Heart left ventricle (tissue), 16 donors: Measurements from ENCODE around the gene ADAMTS12. TPM values are rescaled to one million over a fixed set of nuclear protein-coding genes. Genes with fewer than 3 reads are reported as not detected.

ENCODE experiments used
- ATAC-seq, 4 donors: fragments of 200-7000 bp; cut with Tn5 transposase; one replicate each; pipeline ENCODE4 v1.9.1; 2020 to 2022; ENCODE audit warnings: moderate library complexity in 4 of 4, mild to moderate bottlenecking in 3 of 4, moderate number of reproducible peaks in 1 of 4
- DNase-seq, 5 donors: peaks; one replicate each; pipeline ENCODE4 v3.0.0-alpha.2; 2020
- H3K27ac ChIP-seq, 12 donors: fragments of 200-600 bp; sonication (generic) in 4 of 12; one replicate each; pipeline versions ENCODE4 v1.5.0 to v1.8.0; 2016 to 2022; ENCODE audit warnings: mild to moderate bottlenecking in 2 of 12
- H3K27me3 ChIP-seq, 9 donors: fragments of 200-600 bp; sonication (generic) in 2 of 9; one replicate each; pipeline versions ENCODE4 v1.5.1 to v1.8.0; 2016 to 2022; ENCODE audit warnings: mild to moderate bottlenecking in 3 of 9
- H3K36me3 ChIP-seq, 9 donors: fragments of 200-600 bp; sonication (generic) in 2 of 9; one replicate each; pipeline versions ENCODE4 v1.5.0 to v1.8.0; 2018 to 2022; ENCODE audit warnings: mild to moderate bottlenecking in 2 of 9
- H3K4me1 ChIP-seq, 12 donors: fragments of 200-600 bp; sonication (generic) in 4 of 12; one replicate each; pipeline versions ENCODE4 v1.5.0 to v1.8.0; 2016 to 2022; ENCODE audit warnings: mild to moderate bottlenecking in 3 of 12
- H3K4me3 ChIP-seq, 12 donors: fragments of 200-600 bp; sonication (generic) in 4 of 12; one replicate each; pipeline versions ENCODE4 v1.5.0 to v1.8.0; 2017 to 2022; ENCODE audit warnings: mild to moderate bottlenecking in 9 of 12, moderate library complexity in 4 of 12
- H3K9me3 ChIP-seq, 12 donors: fragments of 200-600 bp; sonication (generic) in 4 of 12; one replicate each; pipeline versions ENCODE4 v1.5.0 to v1.8.0; 2016 to 2022; ENCODE audit warnings: mild to moderate bottlenecking in 1 of 12
- POLR2A ChIP-seq, 2 donors: fragments of 450-650 bp; IDR thresholded peaks; one replicate each; pipeline ENCODE4 v1.6.1; 2017; ENCODE audit warnings: antibody characterized with exemption in 2 of 2, mild to moderate bottlenecking in 2 of 2, moderate library complexity in 2 of 2
- WGBS, 4 donors: extraction: QIAGEN DNeasy Blood & Tissue Kit in 2 of 4; methylation state at CpG; one replicate each; pipeline versions ENCODE4 v1.1.5 to v1.1.7; 2013 to 2018; 5-methylcytosine and 5-hydroxymethylcytosine counted together
- intact Hi-C, 10 donors: fragments of 100-400 bp; cut with DNase I; formaldehyde crosslinking; loops; one replicate each; pipeline versions ENCODE4 v1.11.1 to v1.14.2; 2022
- polyA plus RNA-seq, 2 donors: library from polyadenylated mRNA; stranded (reverse); fragments of 200-250 nt; gene quantifications; one replicate each; pipeline ENCODE4 v1.2.3, GENCODE V29; 2013
- total RNA-seq, 9 donors: library from RNA; depleted of rRNA in 2 of 9; stranded (reverse); fragments of >200 nt in 2 of 9; fragmentation: NEBNext Ultra II Directional in 3 of 9; extraction: Animal tissue kit (Norgen Biotek cat#: 25700) in 3 of 9; gene quantifications; one replicate each; pipeline versions ENCODE4 v1.1.0 to v1.2.4, GENCODE V29; 2016 to 2023
- TF ChIP-seq, protein P1 (sequence below), 12 donors: fragments of 200-600 bp; sonication (generic) in 4 of 12; IDR thresholded peaks; one replicate each; pipeline versions ENCODE4 v1.5.0 to v1.8.0; 2018 to 2022; ENCODE audit warnings: antibody characterized with exemption in 12 of 12, mild to moderate bottlenecking in 5 of 12
- donor health status: ischemic (EF 13 %, LVEDD 7.1; RV severe dilation, severe dysfunction).
- donor health status: healthy with polysubstance abuse.
- donor health status: DM: no; HTN: yes; CAD: no.
- donor health status: DM: no; HTN: no; CAD: no.
- donor health status: ischemic (EF 25% LVEDD 6.9; RV normal size, moderate dysfunction).
- donor health status: ischemic (EF 25% LVEDD 5.7; RV mildly dilated, moderate dysfunction).
- donor health status: healthy.
- donor health status: DM: yes; HTN: yes; CAD: no.
- donor health status: ischemic (EF 35%, LVEDD 5.7; RV mildly dilated, moderate dysfunction).
- donor health status: nonischemic (EF 11% LVEDD 7.7; RV severe dilation, severe dysfunction).
- donor health status: DM: yes; HTN: yes; CAD: no.
- donor health status: PGD.
- donor health status: ischemic (EF 29% LVEDD 5.4; RV normal size, mild dysfunction).
- donor health status: nonischemic (EF 23%, LVEDD 6.1; RV moderate dilation, normal function).

ADAMTS12 gene
- total and polyA plus RNA-seq, 11 donors: 0.72 to 4.7 (median 1.7) TPM

DNA sequence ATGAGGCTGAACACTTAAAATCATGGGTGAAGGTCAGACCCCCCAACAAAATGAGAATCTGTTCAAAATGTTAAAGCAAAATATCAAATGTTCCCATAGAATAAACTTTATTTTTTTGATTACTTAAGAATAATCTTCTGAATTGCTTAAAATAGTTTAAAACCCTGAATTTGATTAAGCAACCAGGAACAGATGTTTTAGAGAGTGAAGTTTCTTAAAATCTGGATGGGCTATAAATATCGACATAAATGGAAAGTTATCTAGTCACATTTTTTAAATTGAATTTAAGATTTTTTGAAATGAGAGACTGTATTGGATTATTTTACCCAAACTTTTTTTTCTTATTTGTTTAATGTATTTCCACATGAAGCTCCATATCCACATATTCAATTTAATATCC is 98.5 kb downstream of the ADAMTS12 start:
- Histone ChIP-seq H3K9me3 (no peaks in the 10 kb centered on the region), H3K4me3 (no peak overlapping the region)
- TF ChIP-seq, protein P1, sequence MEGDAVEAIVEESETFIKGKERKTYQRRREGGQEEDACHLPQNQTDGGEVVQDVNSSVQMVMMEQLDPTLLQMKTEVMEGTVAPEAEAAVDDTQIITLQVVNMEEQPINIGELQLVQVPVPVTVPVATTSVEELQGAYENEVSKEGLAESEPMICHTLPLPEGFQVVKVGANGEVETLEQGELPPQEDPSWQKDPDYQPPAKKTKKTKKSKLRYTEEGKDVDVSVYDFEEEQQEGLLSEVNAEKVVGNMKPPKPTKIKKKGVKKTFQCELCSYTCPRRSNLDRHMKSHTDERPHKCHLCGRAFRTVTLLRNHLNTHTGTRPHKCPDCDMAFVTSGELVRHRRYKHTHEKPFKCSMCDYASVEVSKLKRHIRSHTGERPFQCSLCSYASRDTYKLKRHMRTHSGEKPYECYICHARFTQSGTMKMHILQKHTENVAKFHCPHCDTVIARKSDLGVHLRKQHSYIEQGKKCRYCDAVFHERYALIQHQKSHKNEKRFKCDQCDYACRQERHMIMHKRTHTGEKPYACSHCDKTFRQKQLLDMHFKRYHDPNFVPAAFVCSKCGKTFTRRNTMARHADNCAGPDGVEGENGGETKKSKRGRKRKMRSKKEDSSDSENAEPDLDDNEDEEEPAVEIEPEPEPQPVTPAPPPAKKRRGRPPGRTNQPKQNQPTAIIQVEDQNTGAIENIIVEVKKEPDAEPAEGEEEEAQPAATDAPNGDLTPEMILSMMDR (IDR thresholded peaks at IDR 0.05): no peak
- TF ChIP-seq POLR2A (IDR thresholded peaks at IDR 0.05): no peak

DNA sequence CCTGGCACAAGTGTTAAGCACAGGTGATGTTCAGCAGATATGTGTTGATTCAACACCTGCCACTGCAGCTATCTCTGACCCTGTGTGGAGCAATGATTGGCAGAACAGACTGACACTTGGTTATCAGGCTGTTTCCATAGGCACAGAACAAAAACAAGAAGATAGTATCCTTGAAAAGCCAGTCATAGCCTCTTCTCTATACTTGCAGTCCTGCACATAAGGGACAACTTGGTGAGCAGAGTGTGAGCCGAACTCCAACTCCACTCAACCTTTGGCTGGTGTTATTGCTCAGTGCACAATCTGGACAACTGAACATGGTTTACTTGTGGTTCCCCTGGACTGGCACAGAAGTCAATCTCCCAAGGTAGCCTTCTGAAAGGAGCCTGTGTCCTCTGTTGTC is 99.2 kb downstream of the ADAMTS12 start:
- ATAC-seq (no peak), DNase-seq (no peak)
- peak overlapping the region in 5 of 12 donors; percentile 0 to 50 (median 38) for H3K27ac ChIP-seq
- no peaks in the 10 kb centered on the region for H3K9me3 ChIP-seq
- H3K36me3 ChIP-seq: no peaks in the 10 kb centered on the region
- no peaks in the 10 kb centered on the region for H3K27me3 ChIP-seq
- TF ChIP-seq POLR2A (IDR thresholded peaks at IDR 0.05): no peak
- TF ChIP-seq, protein P1 (IDR thresholded peaks at IDR 0.05): no peak
- H3K4me3 ChIP-seq: no peak overlapping the region
- WGBS, 4 donors: 81 to 100% (median 86%) methylated on average over 1 of the region's 1 CpG
- peaks cover 0 to 14% (median 0%) of the 10 kb centered on the region in 12 donors for H3K4me1 ChIP-seq
- intact Hi-C loops: no loop called here

More for the DNA sequence above, 98.5 kb downstream of the ADAMTS12 start:
- no peaks in the 10 kb centered on the region for H3K36me3 ChIP-seq
- WGBS, 4 donors: 70 to 80% (median 77%) methylated on average over 1 of the region's 1 CpG
- peaks cover 0 to 14% (median 0%) of the 10 kb centered on the region in 12 donors for H3K4me1 ChIP-seq
- DNase-seq: no peak
- peak overlapping the region in 6 of 12 donors; percentile 9 to 50 (median 39) for H3K27ac ChIP-seq
- intact Hi-C loops: no loop called here
- no peaks in the 10 kb centered on the region for H3K27me3 ChIP-seq
- ATAC-seq: no peak

DNA sequence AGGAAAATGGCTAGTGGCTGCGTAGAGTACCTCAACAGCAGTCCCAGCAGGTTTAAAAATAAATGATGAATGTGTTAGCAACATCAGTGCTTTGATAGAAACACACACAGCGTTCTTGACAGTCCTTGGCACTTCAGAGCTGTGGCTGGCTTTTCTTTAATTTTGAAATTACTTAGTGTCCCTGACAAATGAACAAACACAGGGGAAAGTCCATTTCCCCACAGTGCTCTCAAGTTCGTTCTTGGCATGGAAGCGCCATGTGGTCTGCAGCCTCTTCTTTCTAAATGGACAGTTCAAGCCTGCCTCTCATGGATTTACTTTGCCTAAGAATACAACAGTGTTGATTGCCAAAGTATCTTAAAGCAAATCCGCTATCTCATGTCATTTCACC is 102.2 kb downstream of the ADAMTS12 start:
- WGBS, 4 donors: 67 to 93% (median 87%) methylated on average over 5 of the region's 5 CpGs
- DNase-seq: no peak
- H3K9me3 ChIP-seq: peaks cover 0 to 17% (median 5%) of the 10 kb centered on the region in 12 donors
- intact Hi-C loops: no loop called here
- peak overlapping the region in 2 of 12 donors; percentile 15 to 49 for H3K27ac ChIP-seq
- no peak for ATAC-seq
- H3K4me1 ChIP-seq: peaks cover 0 to 5% (median 0%) of the 10 kb centered on the region in 12 donors
- no peak overlapping the region for H3K4me3 ChIP-seq
- no peaks in the 10 kb centered on the region for H3K36me3 ChIP-seq
- TF ChIP-seq, protein P1 (IDR thresholded peaks at IDR 0.05): no peak
- no peak for TF ChIP-seq POLR2A (IDR thresholded peaks at IDR 0.05)
- no peaks in the 10 kb centered on the region for H3K27me3 ChIP-seq

DNA sequence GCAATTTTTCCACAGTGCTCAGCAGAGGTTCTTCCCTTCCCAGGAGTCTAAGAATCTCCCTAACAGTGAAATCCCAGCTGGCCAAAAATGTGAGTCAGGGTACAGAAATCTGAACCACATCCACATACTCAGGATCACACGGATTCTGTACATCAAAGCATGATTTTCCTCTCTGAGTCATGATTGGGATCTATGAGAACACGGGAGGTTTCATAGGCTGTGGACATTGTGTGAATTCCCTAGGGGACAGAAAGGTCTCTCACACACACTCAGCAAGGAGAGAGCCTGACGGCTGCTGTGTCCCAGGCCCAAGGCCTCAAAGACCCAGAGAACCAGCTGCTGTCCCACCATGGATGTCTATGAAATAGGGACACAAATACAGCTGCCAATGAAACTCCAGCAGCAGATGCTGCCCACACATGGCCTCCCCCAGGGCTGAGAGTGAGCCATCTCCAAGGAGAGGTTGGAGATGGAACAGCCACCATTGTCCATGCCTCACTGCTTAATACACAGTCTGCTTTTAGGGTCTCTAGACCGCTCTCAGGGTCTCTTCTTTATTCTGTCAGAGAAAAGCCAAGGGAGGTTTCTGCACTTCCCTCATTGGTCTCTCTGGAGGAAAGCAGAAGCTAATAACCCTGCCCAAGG is 102.7 kb downstream of the ADAMTS12 start:
- 62 to 81% (median 76%) methylated on average over 4 of the region's 4 CpGs for WGBS, 4 donors
- no peaks in the 10 kb centered on the region for H3K27me3 ChIP-seq
- DNase-seq: peak in 1 of 5 donors; percentile 36
- intact Hi-C loops: no loop called here
- H3K36me3 ChIP-seq: no peaks in the 10 kb centered on the region
- H3K9me3 ChIP-seq: peaks cover 0 to 22% (median 5%) of the 10 kb centered on the region in 12 donors
- H3K27ac ChIP-seq: peak overlapping the region in 2 of 12 donors; percentile 15 to 49
- no peak overlapping the region for H3K4me3 ChIP-seq
- no peaks in the 10 kb centered on the region for H3K4me1 ChIP-seq
- peak in 3 of 4 donors; percentile 13 to 59 (median 20) for ATAC-seq
- no peak for TF ChIP-seq POLR2A (IDR thresholded peaks at IDR 0.05)
- TF ChIP-seq, protein P1 (IDR thresholded peaks at IDR 0.05): no peak
